HepG2 (cell line): ENCODE data around the gene CDK12. TPM values are rescaled to one million over a fixed set of nuclear protein-coding genes. Genes with fewer than 3 reads are reported as not detected.

ENCODE experiments used
- ATAC-seq: fragments of 200-7000 bp; cut with Tn5 transposase; 3 replicates; pipeline ENCODE4 v1.9.1; 2020; ENCODE audit warnings: mild to moderate bottlenecking, moderate library complexity
- BruUV-seq: library from RNA; stranded (reverse); fragments of 400-500 nt; replicated peaks from 2 replicates; lab custom pipeline; 2021; lab: Mats Ljungman, UMichigan
- CTCF ChIA-PET: fragments of 300-600 bp; formaldehyde crosslinking; extraction: SDS; loops from one replicate; lab custom pipeline; 2021; ENCODE audit warnings: low total read pairs, inconsistent platforms, low intra/inter-chr PET ratio; lab: Yijun Ruan, JAX
- POLR2A ChIA-PET: fragments of 350-600 bp; sonication (Branson Sonifier 250); formaldehyde crosslinking; loops from one replicate; lab custom pipeline; 2020; ENCODE audit warnings: antibody characterized with exemption, inconsistent platforms; lab: Yijun Ruan, JAX
- DNase-seq: peaks from one replicate; pipeline ENCODE4 v3.0.0-alpha.2; 2015; ENCODE audit warnings: low spot score
- FAIRE-seq: peaks from 3 replicates; lab custom pipeline; 2011; peaks lifted over from hg19 to GRCh38; lab: Jason Lieb, UNC
- H2AFZ ChIP-seq: one replicate; pipeline ENCODE4 v1.6.1; 2011; ENCODE audit warnings: low read length, inconsistent platforms
- H3K27ac ChIP-seq: fragments of 300-600 bp; 3 replicates; pipeline ENCODE4 v1.8.0; 2011; ENCODE audit warnings: mixed run types, mild to moderate bottlenecking, mixed read lengths, low read length, inconsistent platforms; ENCODE audit not compliant: insufficient read depth; ENCODE audit errors: extremely low read length
- H3K27me3 ChIP-seq, 2 experiments: fragments of 200-600 bp in 1 of 2; 2 replicates in 1 of 2; 3 replicates in 1 of 2; pipeline versions ENCODE4 v1.6.0 to v1.8.0; 2011; ENCODE audit warnings: low read length in 2 of 2, mild to moderate bottlenecking in 2 of 2, moderate library complexity in 2 of 2, inconsistent platforms in 1 of 2; ENCODE audit not compliant: insufficient read depth in 2 of 2, control insufficient read depth in 1 of 2
- H3K36me3 ChIP-seq, 2 experiments: fragments of 200-600 bp in 1 of 2; replicated peaks in 1 of 2; 2 replicates in 1 of 2; 3 replicates in 1 of 2; pipeline versions ENCODE4 v1.5.1 to v1.8.0; 2011; ENCODE audit warnings: low read length in 2 of 2, inconsistent platforms in 1 of 2; ENCODE audit not compliant: insufficient read depth in 2 of 2, control insufficient read depth in 1 of 2
- H3K4me1 ChIP-seq: 2 replicates; pipeline ENCODE4 v1.5.1; 2012; ENCODE audit warnings: low read length, inconsistent platforms; ENCODE audit not compliant: insufficient read depth
- H3K4me2 ChIP-seq: 2 replicates; pipeline ENCODE4 v1.6.0; 2011; ENCODE audit warnings: low read depth, low read length, inconsistent platforms
- H3K4me3 ChIP-seq, 3 experiments: fragments of 200-600 bp in 1 of 3; sonication (generic), shearing (Covaris generic) in 1 of 3; replicated peaks in 1 of 3; 2 replicates each; pipeline ENCODE4 v1.5.1; 2011 to 2016; ENCODE audit warnings: low read length in 3 of 3, inconsistent platforms in 2 of 3, low read depth in 2 of 3, mild to moderate bottlenecking in 2 of 3, control low read depth in 1 of 3, mixed read lengths in 1 of 3; ENCODE audit not compliant: insufficient read depth in 1 of 3
- H3K79me2 ChIP-seq: one replicate; pipeline ENCODE4 v1.6.1; 2011; ENCODE audit warnings: low read length, inconsistent platforms; ENCODE audit not compliant: insufficient read depth
- H3K9ac ChIP-seq: 2 replicates; pipeline ENCODE4 v1.6.0; 2011; ENCODE audit warnings: mild to moderate bottlenecking, low read depth, low read length, inconsistent platforms; ENCODE audit not compliant: insufficient read depth
- H3K9me3 ChIP-seq: 2 replicates; pipeline ENCODE4 v1.5.1; 2012; ENCODE audit warnings: mild to moderate bottlenecking, low read length
- H4K20me1 ChIP-seq: 2 replicates; pipeline ENCODE4 v1.6.0; 2011; ENCODE audit warnings: inconsistent platforms, mild to moderate bottlenecking, low read length, moderate library complexity; ENCODE audit not compliant: insufficient read depth
- AGO1 ChIP-seq: fragments of 200-400 bp; formaldehyde crosslinking; IDR thresholded peaks from 2 replicates; pipeline ENCODE4 v1.6.1; 2017; ENCODE audit warnings: mild to moderate bottlenecking, low read depth, low read length, moderate library complexity; ENCODE audit not compliant: poor library complexity, severe bottlenecking
- ARHGAP35 ChIP-seq: sonication (generic); formaldehyde crosslinking; IDR thresholded peaks from 2 replicates; pipeline ENCODE4 v1.9.0; 2022; ENCODE audit warnings: mild to moderate bottlenecking, inconsistent platforms, moderate library complexity, missing genetic modification reagents, borderline replicate concordance
- ARNTL ChIP-seq: sonication (generic); formaldehyde crosslinking; IDR thresholded peaks from 2 replicates; pipeline ENCODE4 v1.4.0; 2020; ENCODE audit warnings: mild to moderate bottlenecking, missing genetic modification reagents
- ATF1 ChIP-seq: IDR thresholded peaks from 2 replicates; pipeline ENCODE4 v1.6.1; 2016; ENCODE audit warnings: mild to moderate bottlenecking, control low read depth
- DPF2 ChIP-seq: sonication (generic); formaldehyde crosslinking; IDR thresholded peaks from 2 replicates; pipeline ENCODE4 v1.4.0; 2020; ENCODE audit warnings: mild to moderate bottlenecking, low read depth, missing genetic modification reagents, borderline replicate concordance
- E2F2 ChIP-seq: sonication (generic); formaldehyde crosslinking; IDR thresholded peaks from 2 replicates; pipeline ENCODE4 v1.4.0; 2020; ENCODE audit warnings: missing genetic modification reagents, borderline replicate concordance
- GABPA ChIP-seq, 2 experiments: IDR thresholded peaks; 2 replicates each; pipeline ENCODE4 v1.6.1; 2011 to 2016; ENCODE audit warnings: low read depth in 2 of 2, low read length in 1 of 2, missing biosample characterization in 1 of 2, missing genetic modification characterization in 1 of 2
- GABPB1 ChIP-seq: IDR thresholded peaks from 2 replicates; pipeline ENCODE4 v1.6.1; 2016; ENCODE audit warnings: mild to moderate bottlenecking, missing genetic modification reagents, moderate library complexity, missing compliant biosample characterization
- NR3C1 ChIP-seq: sonication (generic); formaldehyde crosslinking; IDR thresholded peaks from 2 replicates; pipeline ENCODE4 v1.4.0; 2020; ENCODE audit warnings: missing genetic modification reagents
- SIN3A ChIP-seq: IDR thresholded peaks from 2 replicates; pipeline ENCODE4 v1.6.1; 2011; ENCODE audit warnings: low read depth, mild to moderate bottlenecking, control low read depth, low read length, borderline replicate concordance
- SP1 ChIP-seq, 2 experiments: fragments of 450-650 bp in 1 of 2; sonication (generic) in 1 of 2; formaldehyde crosslinking in 1 of 2; IDR thresholded peaks; 2 replicates each; pipeline versions ENCODE4 v1.4.0 to v1.6.1; 2016 to 2020; ENCODE audit warnings: missing genetic modification reagents in 1 of 2
- THAP11 ChIP-seq: IDR thresholded peaks from 2 replicates; pipeline ENCODE4 v1.6.1; 2016; ENCODE audit warnings: missing biosample characterization, missing genetic modification reagents
- TSC22D2 ChIP-seq: sonication (generic); formaldehyde crosslinking; IDR thresholded peaks from 2 replicates; pipeline ENCODE4 v1.5.1; 2020; ENCODE audit warnings: missing genetic modification reagents, mild to moderate bottlenecking, borderline replicate concordance
- U2AF2 ChIP-seq: fragments of 200-400 bp; formaldehyde crosslinking; IDR thresholded peaks from 2 replicates; pipeline ENCODE4 v1.6.1; 2017; ENCODE audit warnings: low read depth, mild to moderate bottlenecking, low read length
- ZNF460 ChIP-seq: sonication (generic); formaldehyde crosslinking; IDR thresholded peaks from 2 replicates; pipeline ENCODE4 v1.5.1; 2020; ENCODE audit warnings: missing genetic modification reagents, mild to moderate bottlenecking, borderline replicate concordance
- ZNF746 ChIP-seq: sonication (generic); formaldehyde crosslinking; IDR thresholded peaks from 2 replicates; pipeline ENCODE4 v1.8.0; 2022; ENCODE audit warnings: mild to moderate bottlenecking, missing genetic modification reagents
- ZSCAN9 ChIP-seq: IDR thresholded peaks from 2 replicates; pipeline ENCODE4 v1.6.1; 2016; ENCODE audit warnings: borderline replicate concordance
- WGBS: methylation state at CpG from one replicate; pipeline ENCODE4 v1.1.6; 2017; ENCODE audit warnings: low lambda C conversion rate; 5-methylcytosine and 5-hydroxymethylcytosine counted together
- in situ Hi-C: cut with HindIII; loops from 2 replicates; pipeline ENCODE4 v1.10.0; 2017; ENCODE audit warnings: low pct_unique_long_range_greater_than_20kb; ENCODE audit not compliant: extremely low pct_ligation_motif_present
- intact Hi-C: fragments of 100-400 bp; cut with micrococcal nuclease; formaldehyde crosslinking; loops from one replicate; pipeline ENCODE4 v1.10.0; 2022; ENCODE audit not compliant: unreplicated experiment
- polyA plus RNA-seq, 8 experiments: library from polyadenylated mRNA; depleted of rRNA in 3 of 8; stranded (reverse) in 7 of 8; unstranded in 1 of 8; fragments of >200 nt; fragmentation: Illumina TruSeq in 4 of 8; extraction: Trizol in 4 of 8; gene quantifications; 2 replicates each; pipeline versions ENCODE4 v1.2.1 to v1.2.3, GENCODE V29; 2011 to 2016; ENCODE audit warnings: low read depth in 4 of 8, missing spikeins in 1 of 8, mixed read lengths in 1 of 8; ENCODE audit not compliant: insufficient read depth in 1 of 8
- total RNA-seq, 5 experiments: library from RNA; depleted of rRNA; stranded (reverse); fragments of >200 nt; fragmentation: Illumina TruSeq; extraction: Trizol; gene quantifications; 2 replicates each; pipeline ENCODE4 v1.2.3, GENCODE V29; 2016; ENCODE audit warnings: low read depth in 1 of 5
- TF ChIP-seq, protein P1 (sequence below): sonication (generic); formaldehyde crosslinking; IDR thresholded peaks from 2 replicates; pipeline ENCODE4 v1.4.0; 2020; ENCODE audit warnings: missing genetic modification reagents

Gene CDK12
- total and polyA plus RNA-seq, 2 of the 13 experiments (the other 11 are each of a cell fraction or from before 2014, with no cell fraction given): 24.0 to 88.6 TPM

DNA sequence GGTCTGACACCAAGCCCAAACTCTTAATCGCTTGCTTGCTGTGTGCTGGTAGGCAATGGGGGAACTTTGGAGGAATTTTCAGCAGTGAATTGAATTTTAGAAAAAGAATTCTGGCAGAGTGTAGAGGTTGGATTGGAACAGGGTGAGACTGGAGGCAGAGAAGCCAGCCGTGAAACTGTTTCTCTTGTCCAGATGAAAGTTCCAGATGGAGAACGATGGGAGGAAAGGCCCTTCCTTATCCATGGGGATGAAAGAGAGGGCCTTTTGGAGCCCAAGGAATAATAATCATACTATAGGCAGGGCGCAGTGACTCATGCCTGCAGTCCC lies 120.4 kb downstream of the CDK12 start:
- 0 out of 2 replicates have a peak, but pooled peaks cover 3% of the 10 kb centered on the region for H4K20me1 ChIP-seq
- no peak overlapping the region for H3K9ac ChIP-seq
- TF ChIP-seq ARNTL (no peak), THAP11 (CRISPR knock-in tag) (no peak), TSC22D2 (CRISPR knock-in tag) (no peak), DPF2 (no peak), ZNF460 (CRISPR knock-in tag) (no peak), NR3C1 (CRISPR knock-in tag) (no peak), GABPB1 (CRISPR knock-in tag) (no peak), AGO1 (no peak), SP1 (IDR thresholded peaks at IDR 0.05) (no peak), SP1 (CRISPR knock-in tag; IDR thresholded peaks at IDR 0.05) (no peak), E2F2 (CRISPR knock-in tag) (no peak), SIN3A (no peak), U2AF2 (no peak), ARHGAP35 (CRISPR knock-in tag) (no peak), ZSCAN9 (CRISPR knock-in tag) (no peak), GABPA (IDR thresholded peaks at IDR 0.05; ENCODE audit: low read depth, low read length) (no peak), GABPA (CRISPR knock-in tag; IDR thresholded peaks at IDR 0.05; ENCODE audit: low read depth) (no peak), ZNF746 (CRISPR knock-in tag) (no peak), ATF1 (CRISPR knock-in tag) (no peak)
- TF ChIP-seq, protein P1, sequence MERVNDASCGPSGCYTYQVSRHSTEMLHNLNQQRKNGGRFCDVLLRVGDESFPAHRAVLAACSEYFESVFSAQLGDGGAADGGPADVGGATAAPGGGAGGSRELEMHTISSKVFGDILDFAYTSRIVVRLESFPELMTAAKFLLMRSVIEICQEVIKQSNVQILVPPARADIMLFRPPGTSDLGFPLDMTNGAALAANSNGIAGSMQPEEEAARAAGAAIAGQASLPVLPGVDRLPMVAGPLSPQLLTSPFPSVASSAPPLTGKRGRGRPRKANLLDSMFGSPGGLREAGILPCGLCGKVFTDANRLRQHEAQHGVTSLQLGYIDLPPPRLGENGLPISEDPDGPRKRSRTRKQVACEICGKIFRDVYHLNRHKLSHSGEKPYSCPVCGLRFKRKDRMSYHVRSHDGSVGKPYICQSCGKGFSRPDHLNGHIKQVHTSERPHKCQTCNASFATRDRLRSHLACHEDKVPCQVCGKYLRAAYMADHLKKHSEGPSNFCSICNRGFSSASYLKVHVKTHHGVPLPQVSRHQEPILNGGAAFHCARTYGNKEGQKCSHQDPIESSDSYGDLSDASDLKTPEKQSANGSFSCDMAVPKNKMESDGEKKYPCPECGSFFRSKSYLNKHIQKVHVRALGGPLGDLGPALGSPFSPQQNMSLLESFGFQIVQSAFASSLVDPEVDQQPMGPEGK (CRISPR knock-in tag): no peak
- no peaks in the 10 kb centered on the region for H3K4me1 ChIP-seq
- intact Hi-C loops: no loop called here
- H3K79me2 ChIP-seq: no peaks in the 10 kb centered on the region
- no peak overlapping the region for H3K4me3 ChIP-seq
- H3K4me2 ChIP-seq: no peak overlapping the region
- POLR2A ChIA-PET: no interaction called here
- CTCF ChIA-PET: no interaction called here
- H3K9me3 ChIP-seq: no peaks in the 10 kb centered on the region
- H2AFZ ChIP-seq: no peak overlapping the region
- peaks cover 7 to 20% of the 10 kb centered on the region in 2 experiments; a peak in 3 of 5 replicates for H3K27me3 ChIP-seq
- 57% methylated on average over 4 of the region's 4 CpGs for WGBS
- DNase-seq (no peak), FAIRE-seq (no peak), ATAC-seq (no peak)
- H3K27ac ChIP-seq: no peak overlapping the region
- BruUV-seq: no TSS peak
- no peaks in the 10 kb centered on the region for H3K36me3 ChIP-seq
- in situ Hi-C loops: no loop called here
